Stimulated activated CD8-positive, alpha-beta memory T cell treated with anti-CD3 and anti-CD28 coated beads, Interleukin-12 subunit alpha, Interleukin-12 subunit beta, amount 100 ng/mL, for 24 hours (primary cell): ENCODE measurements around the gene GREB1.
A peak's percentile ranks its signal among the peaks of the same experiment; 100 is the strongest.

Experiments
- DNase-seq: peaks from one replicate; pipeline ENCODE4 v3.0.0-alpha.2; 2020; ENCODE audit errors: extremely low read depth

Gene GREB1

DNA sequence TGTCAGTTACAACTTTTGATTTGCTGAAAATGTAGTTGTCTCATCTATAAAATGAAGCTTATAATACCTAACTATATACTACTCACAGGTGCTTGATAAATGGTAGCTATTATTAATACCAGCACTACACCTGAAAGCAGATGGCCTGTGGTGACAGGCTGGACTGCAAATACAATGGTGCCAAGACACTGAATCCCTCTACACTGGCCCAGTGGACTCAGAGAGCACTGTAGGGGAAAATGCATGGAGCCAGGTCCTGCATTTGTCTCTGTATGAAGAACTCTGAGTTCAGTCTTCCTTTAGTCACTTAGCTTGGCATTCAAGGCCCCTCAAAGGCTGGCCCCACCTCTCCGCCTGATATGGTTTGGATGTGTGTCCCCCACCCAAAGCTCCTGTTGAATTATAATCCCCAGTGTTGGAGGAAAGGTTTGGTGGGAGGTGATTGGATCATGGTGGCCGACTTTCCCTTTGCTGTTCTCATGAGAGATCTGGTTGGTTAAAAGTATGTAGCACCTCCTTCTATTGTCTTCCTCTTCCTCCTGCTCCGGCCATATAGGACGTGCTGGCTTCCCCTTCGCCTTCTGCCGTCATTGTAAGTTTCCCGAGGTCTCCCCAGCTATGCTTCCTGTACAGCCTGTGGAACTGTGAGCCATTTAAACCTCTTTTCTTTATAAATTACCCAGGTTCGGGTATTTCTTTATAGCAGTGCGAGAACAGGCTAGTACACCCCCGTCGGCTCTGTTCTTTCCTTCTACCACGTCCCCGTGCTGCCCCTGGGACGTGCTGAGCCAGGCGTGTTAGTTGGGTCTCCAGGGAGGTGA, 147.3 kb downstream of the GREB1 start:
- DNase-seq, result no peak

DNA sequence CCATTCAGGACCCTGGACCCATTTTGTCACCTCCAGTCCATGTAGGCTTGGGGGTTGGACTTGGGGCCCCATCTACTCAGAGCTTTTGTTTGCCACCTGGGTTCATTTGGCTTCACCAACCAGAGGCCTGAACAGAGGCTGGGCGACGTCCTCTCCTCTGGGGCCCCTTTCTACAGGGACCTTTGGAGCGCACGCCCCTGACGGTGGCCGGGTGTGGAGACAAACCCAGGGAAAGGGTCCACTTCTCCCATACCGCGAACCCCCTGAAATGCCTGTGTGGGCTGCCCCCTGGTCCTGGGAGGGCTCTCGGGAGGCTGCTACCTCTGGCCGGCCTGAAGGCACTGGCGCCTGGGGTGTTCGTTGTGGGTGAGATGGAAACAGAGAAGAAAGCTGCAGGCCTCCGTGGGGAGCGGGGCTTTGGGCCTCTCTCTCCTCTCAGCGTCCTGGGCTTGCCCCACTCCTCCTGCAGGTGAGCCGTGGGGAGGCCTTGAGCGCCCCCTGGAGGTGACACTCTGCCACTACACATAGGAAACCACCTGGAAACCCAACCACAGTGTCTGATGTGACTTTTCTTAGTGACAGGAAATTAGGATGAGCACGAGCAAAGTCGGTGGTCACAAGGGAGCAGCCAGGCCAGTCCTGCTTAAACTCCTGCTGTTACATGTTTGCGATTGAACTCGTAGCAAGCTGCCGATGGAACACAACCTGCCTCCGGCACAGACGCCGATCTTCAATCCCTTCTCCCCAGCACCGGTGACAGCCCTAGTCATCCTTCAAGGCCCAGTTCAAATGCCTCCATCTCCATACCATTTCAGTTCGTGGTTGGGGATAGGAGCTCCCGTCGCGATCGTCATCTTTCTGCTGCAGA, 148.1 kb downstream of the GREB1 start:
- no peak for DNase-seq

DNA sequence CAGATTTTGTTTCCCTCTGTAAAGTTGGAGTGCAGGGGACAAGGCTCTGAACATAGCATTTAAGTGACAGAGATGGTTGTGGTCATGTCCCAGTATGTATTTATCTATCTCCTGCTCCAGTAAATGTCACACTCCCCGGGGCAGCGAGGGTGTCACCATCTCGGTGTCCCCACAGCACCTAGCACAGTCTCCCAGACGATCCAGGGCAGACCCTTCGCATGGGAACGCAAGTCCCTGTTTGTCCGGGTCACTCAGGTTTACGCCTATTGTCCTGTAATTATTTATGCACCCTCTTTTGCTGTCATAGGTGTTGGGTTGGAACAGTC, 148.7 kb downstream of the GREB1 start:
- no peak for DNase-seq

DNA sequence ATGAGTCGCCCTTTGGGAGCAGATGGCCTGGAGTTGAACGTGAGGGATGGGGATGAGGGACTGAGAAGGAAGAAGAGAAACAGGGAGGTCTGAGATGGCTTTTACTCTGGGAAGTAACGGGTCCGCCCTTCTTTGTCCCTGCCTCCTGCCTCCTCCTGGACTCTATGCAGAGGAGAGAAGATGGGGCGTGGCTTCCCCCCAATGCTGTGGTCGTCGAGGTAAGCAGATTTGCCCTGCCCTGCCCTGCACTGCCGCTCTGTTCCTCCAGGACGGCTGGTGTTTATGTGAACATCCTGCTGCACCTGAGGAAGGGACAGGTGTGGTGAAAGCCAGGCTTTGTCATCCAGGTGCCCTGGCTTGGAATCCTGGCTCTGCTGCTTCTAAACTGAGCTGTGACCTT, 149.6 kb downstream of the GREB1 start:
- DNase-seq, result no peak

DNA sequence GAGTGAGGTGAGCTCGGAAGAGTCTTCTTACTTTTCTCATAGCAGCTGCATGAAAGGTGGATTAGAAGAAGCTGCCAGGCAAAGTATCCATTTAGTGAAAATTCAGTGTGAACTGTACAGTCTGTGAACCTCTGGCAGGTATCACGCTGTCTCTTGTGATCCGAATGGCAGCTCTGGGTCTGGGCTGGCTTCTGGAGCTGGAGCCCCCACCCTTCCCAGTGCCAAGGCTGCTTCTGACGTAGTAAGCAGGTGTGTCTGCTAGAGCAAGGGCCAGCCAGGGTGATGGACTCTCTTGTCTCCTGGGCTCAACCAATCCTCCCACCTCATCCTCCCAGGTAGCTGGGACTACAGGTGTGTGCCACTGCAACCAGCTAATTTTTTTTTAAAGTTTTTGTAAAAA, 150.1 kb downstream of the GREB1 start:
- DNase-seq, result no peak

GRCh38 chr2:11684894-11685460, 151.1 kb downstream of the GREB1 start:
- no peak for DNase-seq

DNA sequence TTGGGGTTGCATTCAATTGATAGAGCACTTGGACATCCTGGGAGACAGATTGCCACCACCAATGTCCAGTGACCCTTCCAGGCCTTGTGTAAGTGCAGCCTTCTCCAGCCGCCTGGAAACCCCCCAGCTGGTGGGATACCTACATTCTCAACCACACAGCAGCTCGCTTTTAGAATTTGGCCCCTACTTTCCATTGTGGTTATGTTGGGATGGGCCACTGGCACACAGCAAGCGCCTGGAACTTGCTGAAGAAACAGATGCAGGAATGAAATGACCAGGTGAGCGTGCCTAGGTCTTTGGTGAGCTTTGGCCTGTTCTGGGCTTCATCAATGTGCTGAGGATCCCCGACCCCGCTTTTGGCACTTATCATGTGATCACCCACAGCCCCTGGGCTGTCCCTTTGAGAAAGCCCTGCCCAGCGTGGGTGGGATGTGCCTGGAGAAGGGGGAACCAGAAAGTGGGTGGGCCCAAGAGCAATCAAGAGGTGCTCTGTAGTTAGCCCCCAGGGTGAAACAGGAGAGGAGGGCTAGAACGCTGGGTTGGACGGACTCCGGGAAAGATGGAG, 152.1 kb downstream of the GREB1 start:
- DNase-seq, result no peak

- no peak for DNase-seq
Measured at GRCh38 chr2:11687736-11688135, 153.9 kb downstream of the GREB1 start.

- DNase-seq, result peak; percentile 63
Measured at GRCh38 chr2:11688222-11689069, 154.6 kb downstream of the GREB1 start.

DNA sequence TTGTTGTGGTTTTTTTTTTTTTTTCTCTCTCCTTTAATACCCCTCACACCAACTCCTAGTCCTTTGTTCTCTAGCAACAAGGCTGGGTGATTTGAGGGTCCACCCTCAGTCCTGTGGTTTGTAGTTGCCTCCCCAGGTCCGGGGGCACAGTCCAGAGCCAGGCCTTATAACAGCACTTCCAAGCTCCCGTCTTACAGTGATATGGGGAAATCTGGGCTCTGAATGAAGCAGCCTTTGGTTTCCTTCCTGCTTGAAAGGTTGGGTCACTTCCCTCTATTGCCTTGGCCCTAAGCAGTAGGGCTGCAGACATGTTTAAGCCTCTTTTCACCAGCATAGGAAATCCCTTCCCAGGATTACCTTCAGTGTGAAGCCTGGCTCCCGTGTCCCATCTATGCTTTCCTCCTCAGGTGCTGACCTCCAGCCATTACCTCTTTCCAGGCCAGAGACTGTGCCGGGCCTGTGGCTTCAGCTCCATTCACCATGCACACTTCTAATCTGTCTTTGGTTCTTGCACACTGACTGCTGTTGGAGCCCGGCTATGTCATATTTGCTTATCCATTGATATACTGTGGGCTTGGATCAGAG, 157.3 kb downstream of the GREB1 start:
- DNase-seq, result no peak
